HG03039 (cell line): ENCODE data around the gene IPCEF1.
A peak's percentile ranks its signal among the peaks of the same experiment; 100 is the strongest.

ENCODE experiments used
- ATAC-seq: cut with Tn5 transposase; IDR thresholded peaks from one replicate; pipeline ENCODE4 v1.9.1; 2021; ENCODE audit warnings: mild to moderate bottlenecking, moderate library complexity; ENCODE audit not compliant: unreplicated experiment

Gene IPCEF1

GRCh38 chr6:154373971-154374370 is 17.4 kb upstream of the IPCEF1 start:
- ATAC-seq = no peak

- no peak for ATAC-seq
These were observed 14.7 kb upstream of the IPCEF1 start for GRCh38 chr6:154371281-154371680.

- peak; percentile 70 for ATAC-seq
These were observed 13.9 kb upstream of the IPCEF1 start for GRCh38 chr6:154370545-154370944.

- no peak for ATAC-seq
These were observed 11.5 kb upstream of the IPCEF1 start for GRCh38 chr6:154367839-154368695.

- no peak for ATAC-seq
These were observed 10.7 kb upstream of the IPCEF1 start for GRCh38 chr6:154367336-154367735.

GRCh38 chr6:154363821-154364220 is 7.2 kb upstream of the IPCEF1 start:
- no peak for ATAC-seq

- no peak for ATAC-seq
These were observed 4.9 kb upstream of the IPCEF1 start for GRCh38 chr6:154361476-154361875.

GRCh38 chr6:154360476-154360875 is 3.9 kb upstream of the IPCEF1 start:
- ATAC-seq = no peak

- no peak for ATAC-seq
These were observed 3.1 kb upstream of the IPCEF1 start for GRCh38 chr6:154359679-154360078.

GRCh38 chr6:154359161-154359574 is 2.6 kb upstream of the IPCEF1 start:
- ATAC-seq = no peak

GRCh38 chr6:154358019-154358545 is 1.5 kb upstream of the IPCEF1 start:
- ATAC-seq = no peak

- no peak for ATAC-seq
These were observed 490 bp downstream of the IPCEF1 start for GRCh38 chr6:154356113-154356512.

GRCh38 chr6:154354265-154354777 is 2.3 kb downstream of the IPCEF1 start:
- no peak for ATAC-seq

- ATAC-seq = no peak
These were observed 3.0 kb downstream of the IPCEF1 start for GRCh38 chr6:154353626-154354025.

GRCh38 chr6:154352898-154353585 is 3.6 kb downstream of the IPCEF1 start:
- peak; percentile 55 for ATAC-seq

- no peak for ATAC-seq
These were observed 6.3 kb downstream of the IPCEF1 start for GRCh38 chr6:154350293-154350692.

- ATAC-seq = no peak
These were observed 8.6 kb downstream of the IPCEF1 start for GRCh38 chr6:154347981-154348380.

GRCh38 chr6:154345811-154346210 is 10.8 kb downstream of the IPCEF1 start:
- ATAC-seq = no peak

- no peak for ATAC-seq
These were observed 12.9 kb downstream of the IPCEF1 start for GRCh38 chr6:154343473-154344308.

GRCh38 chr6:154341871-154342270 is 14.7 kb downstream of the IPCEF1 start:
- ATAC-seq = no peak

GRCh38 chr6:154341336-154341735 is 15.3 kb downstream of the IPCEF1 start:
- ATAC-seq = no peak
